ENCODE data around the gene HSD11B1L.

HSD11B1L gene

DNA sequence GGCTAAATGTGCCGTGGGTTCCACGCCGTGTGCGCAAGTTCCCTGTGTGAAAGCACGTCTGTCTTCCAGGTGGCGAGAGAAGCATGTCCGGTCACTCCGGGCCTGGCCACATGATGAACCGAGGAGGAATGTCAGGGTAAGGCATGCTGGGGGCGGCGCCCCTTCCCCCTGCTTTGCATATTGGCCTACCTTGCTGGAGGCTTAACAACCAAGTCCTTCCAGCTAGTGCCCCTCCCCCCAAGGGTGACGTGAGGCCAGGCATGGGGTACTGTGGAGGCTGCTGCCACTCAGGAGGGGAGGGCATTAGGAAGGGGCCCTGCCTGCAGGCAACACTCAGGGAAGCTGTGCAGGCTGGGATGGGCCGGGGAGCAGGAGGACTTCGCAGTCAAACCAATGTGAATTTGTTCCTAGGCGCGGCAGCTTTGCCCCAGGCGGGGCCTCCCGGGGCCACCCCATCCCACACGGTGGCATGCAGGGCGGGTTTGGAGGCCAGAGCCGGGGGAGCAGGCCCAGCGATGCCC is 13.0 kb upstream of the HSD11B1L start:
- no peak for DNase-seq (ENCODE audit: low spot score)

DNA sequence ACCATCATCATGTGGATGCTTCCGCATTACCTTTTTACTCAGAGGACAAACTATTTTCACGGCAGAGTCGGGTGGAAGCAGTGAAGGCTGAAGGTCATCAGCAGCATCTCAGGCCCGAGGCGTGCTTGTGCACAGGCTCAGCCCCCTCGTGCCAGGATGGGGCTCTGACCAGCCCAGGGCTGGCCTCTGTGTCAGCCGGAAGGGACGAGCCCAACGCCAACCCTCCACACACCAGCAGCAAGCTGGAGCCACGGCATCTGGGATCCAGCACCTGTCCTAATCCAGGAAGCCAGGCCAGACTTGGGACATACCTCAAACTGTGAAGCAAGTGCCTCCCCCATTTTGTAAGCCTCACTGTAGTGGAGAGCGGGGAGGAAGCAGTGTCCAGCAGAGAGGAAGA is 11.6 kb upstream of the HSD11B1L start:
- no peak for DNase-seq (ENCODE audit: low spot score)

DNA sequence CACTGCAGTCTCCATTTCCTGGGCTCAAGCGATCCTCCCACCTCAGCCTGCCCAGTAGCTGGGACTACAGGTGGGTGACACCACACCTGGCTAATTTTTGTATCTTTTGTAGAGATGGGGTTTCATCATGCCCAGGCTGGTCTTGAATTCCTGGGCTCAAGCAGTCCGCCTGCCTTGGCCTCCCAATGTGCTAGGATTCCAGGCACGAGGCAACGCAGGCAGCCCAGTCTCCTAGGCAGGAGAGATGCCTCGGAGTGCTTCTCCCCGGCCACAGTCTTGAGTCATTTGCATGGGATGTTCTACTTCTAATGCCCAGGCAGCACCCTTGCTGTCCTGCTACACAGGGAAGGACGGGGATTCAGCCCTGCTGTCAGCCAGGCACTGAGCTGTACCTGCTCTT is 9.2 kb upstream of the HSD11B1L start:
- no peak for DNase-seq (ENCODE audit: low spot score)

DNA sequence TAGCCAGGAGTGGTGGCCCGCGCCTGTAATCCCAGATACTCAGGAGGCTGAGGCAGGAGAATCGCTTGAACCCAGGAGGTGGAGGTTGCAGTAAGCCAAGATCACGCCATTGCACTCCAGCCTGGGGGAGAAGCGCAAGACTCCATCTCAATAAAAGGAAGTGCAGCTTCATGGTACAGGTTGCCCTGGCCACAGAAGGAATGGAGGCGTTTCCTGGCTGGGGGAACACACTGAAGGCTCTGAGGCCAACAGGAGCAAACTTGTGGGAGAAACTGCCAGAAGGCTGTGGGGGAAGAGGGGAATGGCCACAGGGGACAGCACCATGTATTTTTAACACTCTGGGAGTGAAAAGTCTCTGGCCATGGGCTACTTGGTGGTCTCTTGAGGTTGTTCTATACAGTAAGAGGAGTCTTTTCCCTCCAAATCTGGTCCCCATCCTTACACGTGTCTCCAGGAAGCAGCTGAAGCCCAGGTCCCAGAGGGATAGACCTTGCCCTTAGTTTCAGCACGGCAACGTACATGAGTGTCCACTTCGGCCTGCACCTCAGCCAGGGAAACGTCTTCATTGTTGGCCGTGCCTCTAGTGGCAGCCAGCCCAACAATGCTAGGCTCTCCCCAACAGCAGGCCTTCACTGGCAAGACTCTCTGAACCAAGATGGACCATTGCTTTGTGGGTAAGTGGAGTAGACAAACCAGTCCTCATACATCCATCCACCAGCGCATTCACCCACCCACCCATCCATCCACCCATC is 7.9 kb upstream of the HSD11B1L start:
- no peak for DNase-seq (ENCODE audit: low spot score)

DNA sequence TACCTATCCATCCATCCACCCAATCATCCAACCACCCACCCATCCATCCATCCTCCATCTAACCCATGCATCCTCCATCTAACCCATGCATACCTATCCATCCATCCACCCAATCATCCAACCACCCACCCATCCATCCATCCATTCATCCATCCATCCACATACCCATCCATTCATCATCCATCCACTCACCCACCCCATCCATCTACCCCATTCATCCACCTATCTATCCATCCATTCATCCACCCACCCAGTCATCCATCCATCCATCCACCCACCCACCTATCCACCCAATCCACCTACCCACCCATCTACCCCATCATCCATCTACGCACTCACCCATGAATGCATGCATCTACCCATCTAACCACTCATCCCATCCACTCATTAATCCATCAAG is 7.1 kb upstream of the HSD11B1L start:
- no peak for DNase-seq (ENCODE audit: low spot score)

DNA sequence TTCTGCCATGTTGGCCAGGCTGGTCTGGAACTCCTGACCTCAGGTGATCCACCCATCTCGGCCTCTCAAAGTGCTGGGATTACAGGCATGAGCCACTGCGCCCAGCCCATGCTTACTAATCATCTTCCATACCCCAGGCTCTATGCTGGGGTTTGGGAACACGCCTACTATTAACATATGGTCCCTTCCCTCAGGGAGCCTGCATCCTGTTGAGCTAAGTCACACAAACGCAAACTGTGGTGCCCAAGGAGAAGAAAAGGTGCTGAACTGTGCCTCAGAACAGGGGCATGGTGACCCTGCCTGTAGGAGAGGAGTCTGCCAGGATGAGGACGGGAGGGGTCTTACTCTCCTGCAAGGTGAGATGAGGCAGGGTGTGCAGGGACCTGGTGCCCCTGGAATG is 6.1 kb upstream of the HSD11B1L start:
- DNase-seq (ENCODE audit: low spot score), result no peak

DNA sequence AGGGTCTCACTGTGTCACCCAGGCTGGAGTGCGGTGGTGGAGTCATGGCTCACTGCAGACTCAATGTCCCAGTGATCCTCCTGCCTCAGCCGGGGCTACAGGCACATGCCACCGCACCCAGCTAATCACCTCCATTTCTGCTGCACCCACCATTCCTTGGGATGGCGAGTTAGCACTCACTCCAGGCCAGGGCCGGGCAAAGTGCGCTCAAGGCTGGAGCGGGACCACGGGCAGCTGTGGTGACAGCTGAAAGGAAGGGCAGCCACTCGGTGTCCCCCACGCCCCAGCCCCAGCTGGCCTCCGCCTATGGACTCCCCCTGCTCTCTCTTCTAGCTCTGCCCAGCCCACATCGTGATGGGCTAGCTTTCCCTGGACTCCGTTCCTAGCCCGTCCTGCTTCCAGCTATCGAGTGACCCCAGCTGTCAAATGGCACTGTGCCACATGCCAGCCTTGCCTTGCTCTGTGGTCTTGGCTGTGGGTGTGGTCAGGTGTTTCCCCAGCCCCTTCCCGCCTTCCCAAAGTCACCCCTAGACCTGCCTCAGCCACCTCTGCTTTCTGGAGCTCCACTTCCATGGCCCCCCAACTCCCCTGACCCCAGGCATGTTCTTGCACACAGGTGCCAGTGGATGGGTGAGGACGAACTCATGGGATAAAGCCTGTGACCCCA is 4.6 kb upstream of the HSD11B1L start:
- no peak for DNase-seq (ENCODE audit: low spot score)

DNA sequence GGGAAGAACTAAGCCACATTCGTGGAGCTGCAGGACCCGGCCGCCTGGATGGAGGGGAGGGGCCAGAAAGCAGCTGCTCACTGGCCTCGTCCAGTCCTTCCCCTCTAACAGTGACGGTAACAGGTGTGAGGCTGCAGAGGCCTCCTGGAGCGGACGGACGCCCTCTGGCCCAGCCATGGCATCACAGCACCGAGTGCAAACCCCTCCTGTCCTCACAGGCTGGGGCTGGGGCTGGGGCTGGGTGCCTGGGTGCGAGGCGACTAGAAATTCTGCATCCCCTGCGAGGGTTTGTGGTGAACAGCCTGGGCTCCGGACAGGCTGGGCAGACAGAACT is 4.1 kb upstream of the HSD11B1L start:
- DNase-seq (ENCODE audit: low spot score), result no peak

DNA sequence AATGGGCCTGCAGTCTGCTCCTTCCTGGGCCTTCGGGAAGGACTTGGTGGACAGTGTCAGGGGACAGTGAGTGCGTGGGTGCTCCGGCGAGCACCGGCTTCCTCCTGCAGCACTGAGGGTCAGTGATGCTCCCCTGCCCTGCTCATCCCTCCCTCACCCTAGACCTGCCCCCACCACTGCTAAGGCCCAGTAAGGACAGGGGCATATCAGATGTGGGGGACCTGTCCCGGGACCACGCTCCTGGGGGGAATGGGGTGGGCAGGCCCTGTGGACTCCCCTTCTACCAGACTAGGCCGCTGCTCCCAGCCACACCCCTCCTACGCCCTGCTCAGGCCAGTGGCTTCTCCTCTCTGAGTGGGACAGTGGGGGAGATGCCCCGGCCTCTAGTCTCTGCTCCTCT is 3.7 kb upstream of the HSD11B1L start:
- no peak for DNase-seq (ENCODE audit: low spot score)

DNA sequence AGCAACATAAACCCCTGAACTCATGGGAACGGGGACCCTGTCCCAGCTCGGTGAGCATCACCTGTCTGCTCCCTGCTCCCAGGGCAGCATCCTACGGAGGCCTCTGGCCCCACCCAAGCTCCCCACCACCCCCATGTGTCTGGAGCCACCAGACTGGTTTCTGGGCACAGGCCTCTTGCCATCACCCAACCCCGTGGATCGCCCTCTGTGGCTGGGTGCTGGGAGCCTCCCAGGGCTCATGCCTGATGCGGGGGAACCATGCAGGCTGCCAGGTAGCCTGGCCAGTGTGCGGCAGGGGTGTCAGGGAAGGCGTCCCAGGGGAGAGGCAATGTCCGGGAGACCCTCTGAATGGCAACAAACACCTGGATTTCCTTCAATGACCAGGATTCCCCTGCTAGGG is 3.2 kb upstream of the HSD11B1L start:
- no peak for DNase-seq (ENCODE audit: low spot score)

DNA sequence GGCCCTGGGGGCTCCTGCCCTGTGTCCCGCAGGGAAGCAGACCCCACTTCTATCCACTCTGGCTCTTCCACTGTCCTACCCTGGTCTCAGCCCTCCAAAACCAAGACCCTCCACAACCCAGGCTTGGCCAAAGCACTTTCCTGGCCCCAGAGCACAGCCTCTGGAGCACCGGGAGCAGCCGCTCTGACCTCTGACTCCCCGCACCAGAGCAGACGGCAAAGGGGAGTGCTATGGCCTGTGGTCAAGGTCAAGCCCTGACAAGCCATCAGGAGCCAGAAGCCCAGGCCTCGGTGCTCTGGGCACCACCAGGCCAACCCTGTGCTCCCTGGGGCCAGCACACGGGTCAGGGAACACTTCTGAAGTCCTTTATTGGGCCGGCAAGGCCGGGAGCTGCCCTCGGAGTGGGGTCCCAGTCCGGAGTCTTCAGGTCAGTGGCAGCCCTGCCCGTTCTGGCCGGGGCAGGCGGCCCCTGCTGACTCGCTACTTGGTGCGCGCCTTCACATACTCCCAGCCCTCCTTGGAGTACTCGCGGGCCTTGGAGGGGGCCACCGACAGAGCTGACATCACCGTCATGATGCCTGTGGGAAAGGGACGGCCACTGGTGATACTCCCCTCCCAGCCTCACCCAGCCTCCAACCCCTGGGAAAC is 2.6 kb upstream of the HSD11B1L start:
- DNase-seq (ENCODE audit: low spot score), result no peak

DNA sequence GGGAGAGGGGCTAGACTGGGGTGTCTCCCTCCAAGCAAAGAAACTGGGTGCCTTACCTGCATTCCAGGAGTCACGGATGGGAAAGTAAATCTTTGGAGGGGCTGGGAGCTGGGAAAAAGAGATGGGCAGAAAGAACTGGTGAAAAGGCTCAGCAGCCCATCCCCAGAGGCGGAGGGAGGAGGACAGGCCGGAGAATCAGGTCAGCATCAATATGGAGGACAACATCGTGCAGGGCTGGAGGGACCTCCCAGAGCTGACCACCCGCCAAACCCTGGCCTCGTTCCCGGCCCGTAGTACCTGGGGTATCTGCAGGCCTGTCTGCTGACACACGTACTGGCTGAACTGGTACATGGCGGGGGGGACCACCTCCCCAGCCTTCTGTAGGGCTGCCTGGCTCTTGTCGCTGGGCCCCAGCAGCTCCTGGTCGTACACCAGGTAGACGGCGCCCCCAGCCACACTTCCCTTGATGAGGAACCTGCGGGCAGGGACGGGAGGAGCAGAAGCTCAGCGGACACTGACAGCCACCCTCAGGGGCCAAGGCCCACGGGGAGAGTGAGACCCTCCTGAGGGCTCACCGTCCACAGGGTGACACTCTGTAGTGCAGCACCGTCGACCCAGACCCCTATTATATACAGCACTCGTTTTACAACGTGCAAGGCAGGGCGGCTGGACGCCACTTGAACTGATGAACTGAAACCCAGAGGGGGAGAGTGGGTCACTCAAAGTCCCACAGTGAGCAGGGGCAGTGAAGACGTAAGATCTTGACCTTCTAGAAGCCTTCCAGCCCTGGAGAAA is 1.3 kb upstream of the HSD11B1L start:
- DNase-seq (ENCODE audit: low spot score), result no peak

DNA sequence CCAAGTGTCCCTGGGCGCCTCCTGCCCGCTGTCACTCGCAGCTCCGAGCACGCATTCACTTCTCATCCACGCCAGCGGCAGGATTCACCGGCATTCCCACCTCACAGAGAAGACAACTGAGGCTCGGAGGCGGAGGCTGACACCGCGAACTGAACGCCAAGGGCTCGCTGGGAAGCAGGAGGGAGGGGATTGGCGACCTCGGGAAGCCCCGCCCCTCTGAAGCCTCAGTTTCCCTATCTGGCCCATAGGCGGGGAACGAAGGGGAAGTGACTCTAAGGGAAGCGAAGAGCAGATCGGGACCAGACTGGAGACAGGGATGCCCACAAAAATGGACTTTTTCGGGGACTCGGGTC is 767 bp upstream of the HSD11B1L start:
- DNase-seq (ENCODE audit: low spot score), result no peak

DNA sequence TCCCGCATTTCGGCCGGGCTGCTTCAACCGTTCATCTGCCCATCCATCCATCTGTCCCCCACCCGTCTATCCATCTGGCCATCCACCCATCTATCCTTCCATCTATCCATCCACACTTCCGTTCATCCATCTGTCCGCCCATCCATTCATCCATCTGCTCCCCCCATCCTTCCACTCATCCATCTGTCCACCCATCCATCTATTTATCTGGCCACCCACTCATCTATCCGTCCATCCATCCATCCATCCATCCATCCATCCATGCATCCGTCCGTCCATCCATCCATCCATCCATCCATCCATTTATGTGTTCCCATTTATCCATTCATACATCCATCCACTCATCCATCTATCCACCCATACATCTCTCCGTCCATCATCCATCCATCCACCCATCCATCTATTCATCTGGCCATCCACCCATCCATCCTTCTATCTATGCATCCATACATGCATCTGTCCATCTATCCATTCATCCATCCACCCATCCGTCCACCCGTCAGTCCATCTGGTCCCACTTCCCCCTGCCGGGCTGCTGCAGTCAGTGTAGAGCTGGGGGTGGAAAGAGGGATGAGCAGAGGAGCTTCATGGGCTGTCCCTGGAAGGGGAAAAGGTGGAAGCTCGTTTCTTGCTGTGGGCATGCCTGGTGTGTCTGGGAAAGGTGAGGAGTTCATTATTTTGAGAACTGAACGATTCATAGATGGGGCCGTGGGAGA is 722 bp downstream of the HSD11B1L start:
- no peak for DNase-seq (ENCODE audit: low spot score)

DNA sequence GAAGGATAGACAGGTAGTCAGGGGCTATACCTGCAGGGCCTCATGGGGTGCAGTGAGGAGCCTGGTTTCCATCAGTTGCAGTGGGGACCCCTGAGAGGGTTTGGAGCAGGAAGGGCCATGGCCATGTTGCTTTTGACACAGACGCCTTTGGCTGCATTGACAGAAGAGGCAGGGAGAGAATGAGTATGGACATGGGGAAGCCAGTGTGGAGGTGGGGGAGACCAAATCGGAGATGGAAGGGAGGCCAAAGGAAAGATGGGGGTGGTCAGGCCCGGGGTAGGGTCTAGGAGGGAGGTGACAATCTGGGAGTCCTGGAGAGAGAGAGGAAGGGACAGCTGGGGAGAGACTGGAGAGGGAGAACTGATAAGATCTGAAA is 1.3 kb downstream of the HSD11B1L start:
- DNase-seq (ENCODE audit: low spot score), result no peak

DNA sequence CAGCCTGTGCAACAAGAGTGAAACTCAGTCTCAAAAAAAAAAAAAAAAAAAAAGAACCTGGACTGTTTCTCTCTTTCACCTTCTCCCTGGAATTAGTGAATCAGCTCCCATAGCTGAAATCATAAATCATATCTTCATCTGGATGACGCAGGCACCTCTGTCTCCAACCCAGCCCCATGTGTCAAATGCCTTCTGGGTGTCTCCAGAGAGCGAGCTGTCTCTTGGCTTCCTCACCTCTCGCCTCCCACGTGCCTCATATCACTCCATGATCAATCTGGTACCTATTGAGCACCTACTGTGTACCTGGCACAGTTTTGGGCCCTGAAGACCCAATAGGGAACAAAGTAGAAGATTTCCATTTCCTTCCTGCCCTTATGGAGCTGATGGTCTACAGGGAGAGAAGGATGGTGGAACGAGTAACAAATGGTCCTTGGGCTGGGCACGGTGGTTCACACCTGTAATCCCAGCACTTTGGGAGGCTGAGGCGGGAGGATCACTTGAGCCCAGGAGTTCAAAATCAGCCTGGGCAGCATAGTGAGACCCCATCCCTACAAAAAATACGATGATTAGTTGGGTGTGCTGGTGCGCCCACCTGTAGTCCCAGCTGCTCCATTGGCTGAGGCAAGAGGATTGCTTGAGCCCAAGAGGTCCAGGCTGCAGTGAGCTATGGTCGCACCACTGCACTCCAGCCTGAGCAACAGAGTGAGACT is 2.5 kb downstream of the HSD11B1L start:
- DNase-seq (ENCODE audit: low spot score), result no peak

DNA sequence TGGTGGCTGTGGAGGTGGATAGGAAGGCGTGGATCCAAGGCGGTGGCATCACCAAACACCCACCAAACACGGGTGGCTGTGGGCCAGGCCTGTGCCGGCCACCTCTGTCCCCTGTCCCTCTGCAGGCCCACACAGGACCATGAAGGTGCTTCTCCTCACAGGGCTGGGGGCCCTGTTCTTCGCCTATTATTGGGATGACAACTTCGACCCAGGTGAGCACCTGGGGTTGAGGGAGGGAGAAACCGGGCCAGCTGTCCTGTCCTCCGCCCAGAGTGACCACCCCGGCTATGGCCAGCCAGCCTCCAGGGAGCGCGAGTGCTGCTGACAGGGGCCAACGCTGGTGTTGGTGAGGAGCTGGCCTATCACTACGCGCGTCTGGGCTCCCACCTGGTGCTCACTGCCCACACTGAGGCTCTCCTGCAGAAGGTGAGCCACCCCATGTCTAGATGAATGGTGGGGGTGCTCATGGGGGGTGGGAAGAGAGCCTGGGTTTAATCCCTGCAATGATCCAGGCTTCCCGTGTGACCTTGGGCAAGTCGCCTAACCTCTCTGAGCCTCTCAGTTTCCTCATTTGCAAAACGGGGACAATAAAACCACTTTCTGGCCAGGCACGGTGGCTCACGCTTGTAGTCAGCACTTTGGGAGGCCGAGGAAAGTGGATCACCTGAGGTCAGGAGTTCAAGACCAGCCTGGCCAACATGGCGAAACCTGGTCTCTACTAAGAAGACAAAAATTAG is 4.0 kb downstream of the HSD11B1L start:
- no peak for DNase-seq (ENCODE audit: low spot score)

DNA sequence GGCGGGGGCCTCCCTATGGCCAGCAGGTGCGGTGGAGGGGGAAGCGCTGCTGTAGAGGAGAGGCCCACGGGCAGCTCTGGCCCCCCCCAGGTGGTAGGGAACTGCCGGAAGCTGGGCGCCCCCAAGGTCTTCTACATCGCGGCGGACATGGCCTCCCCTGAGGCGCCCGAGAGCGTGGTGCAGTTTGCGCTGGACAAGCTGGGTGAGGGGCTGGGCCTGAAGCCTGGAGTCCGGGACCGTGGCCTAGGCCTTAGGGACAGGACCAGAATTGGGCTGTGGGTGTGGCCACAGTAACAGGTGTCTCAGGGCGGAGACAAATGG is 5.5 kb downstream of the HSD11B1L start:
- no peak for DNase-seq (ENCODE audit: low spot score)

DNA sequence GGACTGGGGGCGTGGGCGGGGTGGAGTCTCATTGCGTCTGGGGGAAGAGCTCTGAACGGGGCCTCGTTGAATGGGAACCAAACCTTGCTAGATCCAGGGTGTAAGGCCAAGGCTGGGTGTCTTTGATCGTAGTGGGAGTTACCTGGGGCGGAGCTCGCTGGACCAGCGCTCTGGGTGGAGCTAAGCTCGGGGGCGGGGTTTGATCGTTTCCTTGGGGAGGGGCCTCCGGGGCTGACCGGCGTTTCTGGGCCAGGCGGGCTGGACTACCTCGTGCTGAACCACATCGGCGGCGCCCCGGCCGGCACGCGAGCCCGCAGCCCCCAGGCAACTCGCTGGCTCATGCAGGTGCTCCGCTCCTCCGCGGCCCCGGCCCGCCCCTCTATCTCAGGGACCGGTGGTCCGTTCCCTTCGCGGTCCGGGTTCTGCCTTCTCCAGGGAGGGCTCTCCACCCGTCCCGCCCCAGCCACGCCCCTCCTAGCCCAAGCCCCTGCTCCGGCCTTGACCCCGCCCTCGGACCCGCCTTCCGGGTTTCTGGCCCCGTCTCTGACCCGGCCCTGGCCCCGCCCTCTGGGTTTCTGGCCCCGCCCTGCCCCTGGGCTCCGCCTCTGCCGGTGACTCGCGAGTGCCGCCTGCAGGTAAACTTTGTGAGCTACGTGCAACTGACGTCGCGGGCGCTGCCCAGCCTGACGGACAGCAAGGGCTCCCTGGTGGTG is 6.0 kb downstream of the HSD11B1L start:
- peak; percentile 88 for DNase-seq (ENCODE audit: low spot score)
